ENCODE measurements around the gene FRYL.

The FRYL gene

DNA sequence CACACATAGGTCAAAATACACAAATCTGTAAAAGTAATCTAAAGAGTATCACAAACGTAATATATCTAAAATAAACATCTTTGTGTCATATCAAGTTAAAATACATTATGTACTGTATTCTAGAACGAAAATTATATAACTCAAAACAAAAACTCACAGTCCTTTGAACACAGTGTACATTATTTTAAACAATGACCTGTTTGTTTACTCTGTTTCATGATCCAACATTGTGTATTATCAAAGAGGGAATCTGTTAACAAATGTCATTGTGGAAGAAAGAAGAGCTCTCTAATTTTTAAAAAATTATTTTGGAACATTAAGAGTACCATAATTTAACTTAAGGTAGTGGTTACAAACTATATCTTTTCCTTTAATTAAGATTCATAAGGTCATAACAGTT lies 144.1 kb downstream of the FRYL start:
- no peak overlapping the region for H4K12ac ChIP-seq (ENCODE audit: low read depth, low read length)
- H2BK12ac ChIP-seq (ENCODE audit: low read length): no peak overlapping the region
- H3K9ac ChIP-seq (ENCODE audit: low read length): no peak overlapping the region
- no peak overlapping the region for H4K8ac ChIP-seq (ENCODE audit: low read depth, low read length)
- no peak overlapping the region for H3K18ac ChIP-seq (ENCODE audit: low read length)
- no peak overlapping the region for H3K4ac ChIP-seq (ENCODE audit: low read depth, low read length)
- no peak overlapping the region for H3K23ac ChIP-seq (ENCODE audit: low read length)
- DNase-seq: no peak
- no peak overlapping the region for H3K4me3 ChIP-seq (ENCODE audit: low read depth, low read length)
- no peaks in the 10 kb centered on the region for H3K27me3 ChIP-seq (ENCODE audit: insufficient read depth, low read length)
- no peaks in the 10 kb centered on the region for H3K9me3 ChIP-seq (ENCODE audit: insufficient read depth, low read depth, low read length)
- H3K4me1 ChIP-seq (ENCODE audit: control insufficient read depth in 1 of 2, insufficient read depth in 2 of 2, low read length in 2 of 2): no peaks in the 10 kb centered on the region
- no CpG with 5 or more reads among the region's 2 CpGs for WGBS (ENCODE audit: extremely low coverage, insufficient coverage, insufficient read length)
- no peak overlapping the region for H3K27ac ChIP-seq (ENCODE audit: low read depth, low read length)
- H2AFZ ChIP-seq (ENCODE audit: insufficient read depth, low read length, poor library complexity): no peak overlapping the region
- no peaks in the 10 kb centered on the region for H3K36me3 ChIP-seq (ENCODE audit: control insufficient read depth in 1 of 2, insufficient read depth in 2 of 2, low read length in 2 of 2)
- no peak overlapping the region for H3K14ac ChIP-seq (ENCODE audit: low read length)
- H3K4me2 ChIP-seq (ENCODE audit: low read length): no peak overlapping the region
- no peak overlapping the region for H2BK5ac ChIP-seq (ENCODE audit: low read depth, low read length, poor library complexity)
- H2BK120ac ChIP-seq (ENCODE audit: insufficient read depth, low read length, poor library complexity): no peak overlapping the region
- no peaks in the 10 kb centered on the region for H3K79me2 ChIP-seq (ENCODE audit: control insufficient read depth, insufficient read depth, low read length, poor library complexity)
- H4K91ac ChIP-seq (ENCODE audit: low read depth, low read length): no peak overlapping the region
- H3K79me1 ChIP-seq (ENCODE audit: low read length): no peaks in the 10 kb centered on the region
- no peak overlapping the region for H2AK5ac ChIP-seq (ENCODE audit: low read length)

DNA sequence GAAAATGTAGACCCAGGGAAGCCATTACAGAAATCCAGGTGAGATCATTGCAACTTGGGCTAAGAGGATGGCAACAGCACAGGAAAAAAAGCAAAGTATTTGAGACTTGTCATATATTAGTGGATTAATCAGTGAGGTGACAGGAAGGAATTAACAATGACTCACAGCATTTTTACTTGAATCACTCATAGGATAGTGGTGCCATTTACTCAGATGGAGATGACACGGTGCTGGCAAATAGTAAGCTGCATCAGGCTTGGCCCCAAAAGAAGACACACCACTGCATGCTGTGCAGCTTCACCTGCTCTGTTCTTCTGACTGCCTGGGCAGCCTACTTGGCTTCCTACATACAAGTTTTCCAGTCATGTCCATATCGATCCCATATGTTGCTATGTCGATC lies 144.8 kb downstream of the FRYL start:
- Histone ChIP-seq H4K12ac (ENCODE audit: low read depth, low read length) (no peak overlapping the region), H3K27me3 (ENCODE audit: insufficient read depth, low read length) (no peaks in the 10 kb centered on the region), H3K23ac (ENCODE audit: low read length) (no peak overlapping the region), H4K8ac (ENCODE audit: low read depth, low read length) (no peak overlapping the region), H3K4ac (ENCODE audit: low read depth, low read length) (no peak overlapping the region), H3K14ac (ENCODE audit: low read length) (no peak overlapping the region), H2AFZ (ENCODE audit: insufficient read depth, low read length, poor library complexity) (no peak overlapping the region), H3K4me3 (ENCODE audit: low read depth, low read length) (no peak overlapping the region), H2BK12ac (ENCODE audit: low read length) (no peak overlapping the region), H3K18ac (ENCODE audit: low read length) (no peak overlapping the region), H4K91ac (ENCODE audit: low read depth, low read length) (no peak overlapping the region), H3K36me3 (ENCODE audit: control insufficient read depth in 1 of 2, insufficient read depth in 2 of 2, low read length in 2 of 2) (no peaks in the 10 kb centered on the region), H2BK5ac (ENCODE audit: low read depth, low read length, poor library complexity) (no peak overlapping the region), H3K79me1 (ENCODE audit: low read length) (no peaks in the 10 kb centered on the region), H3K27ac (ENCODE audit: low read depth, low read length) (no peak overlapping the region), H3K9ac (ENCODE audit: low read length) (no peak overlapping the region), H3K4me2 (ENCODE audit: low read length) (no peak overlapping the region), H2AK5ac (ENCODE audit: low read length) (no peak overlapping the region), H3K9me3 (ENCODE audit: insufficient read depth, low read depth, low read length) (no peaks in the 10 kb centered on the region), H3K4me1 (ENCODE audit: control insufficient read depth in 1 of 2, insufficient read depth in 2 of 2, low read length in 2 of 2) (no peaks in the 10 kb centered on the region), H3K79me2 (ENCODE audit: control insufficient read depth, insufficient read depth, low read length, poor library complexity) (no peaks in the 10 kb centered on the region), H2BK120ac (ENCODE audit: insufficient read depth, low read length, poor library complexity) (no peak overlapping the region)
- peak; percentile 32 to 65 for DNase-seq
- WGBS (ENCODE audit: extremely low coverage, insufficient coverage, insufficient read length): no CpG with 5 or more reads among the region's 3 CpGs

DNA sequence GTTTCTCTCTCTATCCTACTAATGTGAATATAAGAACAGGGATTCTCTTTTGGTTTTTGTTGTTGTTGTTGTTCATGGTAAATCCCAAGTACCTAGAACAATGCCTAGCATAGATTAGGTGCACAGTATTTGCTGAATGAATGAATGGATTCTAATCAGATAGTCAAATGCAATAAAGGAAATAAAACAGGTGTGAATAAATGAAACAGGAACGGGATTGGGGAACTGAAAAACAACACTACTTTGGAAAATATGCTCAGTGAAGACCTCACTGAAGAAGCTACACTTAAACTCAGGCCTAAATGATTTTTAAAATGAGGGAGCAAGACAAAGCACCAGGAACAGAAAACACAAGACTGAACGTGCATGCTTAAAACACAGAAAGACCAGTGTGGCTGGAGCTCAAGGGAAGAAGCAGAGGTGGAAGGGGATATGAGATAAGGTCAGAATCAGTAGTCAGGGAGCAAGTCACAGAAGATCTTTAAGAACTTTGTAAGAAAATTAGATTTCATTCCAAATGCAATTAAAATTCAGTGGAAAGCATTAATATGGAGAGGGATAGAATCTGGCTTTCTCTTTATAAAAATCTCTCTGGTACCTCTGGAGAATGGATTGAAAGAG lies 145.3 kb downstream of the FRYL start:
- H2BK120ac ChIP-seq (ENCODE audit: insufficient read depth, low read length, poor library complexity): no peak overlapping the region
- no peak overlapping the region for H3K14ac ChIP-seq (ENCODE audit: low read length)
- no peak overlapping the region for H3K9ac ChIP-seq (ENCODE audit: low read length)
- H3K4me2 ChIP-seq (ENCODE audit: low read length): no peak overlapping the region
- no peaks in the 10 kb centered on the region for H3K4me1 ChIP-seq (ENCODE audit: control insufficient read depth in 1 of 2, insufficient read depth in 2 of 2, low read length in 2 of 2)
- no peak overlapping the region for H3K18ac ChIP-seq (ENCODE audit: low read length)
- H3K79me2 ChIP-seq (ENCODE audit: control insufficient read depth, insufficient read depth, low read length, poor library complexity): no peaks in the 10 kb centered on the region
- no peaks in the 10 kb centered on the region for H3K36me3 ChIP-seq (ENCODE audit: control insufficient read depth in 1 of 2, insufficient read depth in 2 of 2, low read length in 2 of 2)
- DNase-seq: no peak
- H3K4me3 ChIP-seq (ENCODE audit: low read depth, low read length): no peak overlapping the region
- no peak overlapping the region for H3K4ac ChIP-seq (ENCODE audit: low read depth, low read length)
- no peak overlapping the region for H4K12ac ChIP-seq (ENCODE audit: low read depth, low read length)
- no peak overlapping the region for H3K27ac ChIP-seq (ENCODE audit: low read depth, low read length)
- H2AFZ ChIP-seq (ENCODE audit: insufficient read depth, low read length, poor library complexity): no peak overlapping the region
- no peak overlapping the region for H2BK12ac ChIP-seq (ENCODE audit: low read length)
- H3K23ac ChIP-seq (ENCODE audit: low read length): no peak overlapping the region
- no peak overlapping the region for H2AK5ac ChIP-seq (ENCODE audit: low read length)
- no peaks in the 10 kb centered on the region for H3K27me3 ChIP-seq (ENCODE audit: insufficient read depth, low read length)
- H4K8ac ChIP-seq (ENCODE audit: low read depth, low read length): no peak overlapping the region
- no peaks in the 10 kb centered on the region for H3K9me3 ChIP-seq (ENCODE audit: insufficient read depth, low read depth, low read length)
- no peak overlapping the region for H4K91ac ChIP-seq (ENCODE audit: low read depth, low read length)
- H2BK5ac ChIP-seq (ENCODE audit: low read depth, low read length, poor library complexity): no peak overlapping the region
- WGBS (ENCODE audit: extremely low coverage, insufficient coverage, insufficient read length): no CpG with 5 or more reads among the region's 2 CpGs
- no peaks in the 10 kb centered on the region for H3K79me1 ChIP-seq (ENCODE audit: low read length)

DNA sequence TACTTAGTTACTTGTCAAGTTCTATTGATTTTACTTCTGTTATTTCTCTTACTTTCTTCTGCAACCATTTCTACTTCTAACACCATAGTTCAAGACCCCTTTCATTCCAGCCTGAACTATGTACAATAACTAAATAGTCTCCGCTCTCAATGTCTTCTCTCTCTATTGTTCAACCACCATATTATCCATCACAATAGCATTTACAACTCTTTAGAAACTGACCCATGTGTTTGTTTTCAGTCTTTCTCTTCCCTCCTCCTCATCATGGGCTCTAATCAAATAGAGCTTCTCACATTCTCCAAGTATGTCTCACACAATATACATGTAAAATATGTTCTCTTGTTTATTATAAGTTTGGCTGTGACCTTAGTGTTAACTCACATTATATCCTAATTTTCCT lies 146.4 kb downstream of the FRYL start:
- Histone ChIP-seq H3K23ac (ENCODE audit: low read length) (no peak overlapping the region), H4K91ac (ENCODE audit: low read depth, low read length) (no peak overlapping the region), H2AK5ac (ENCODE audit: low read length) (no peak overlapping the region), H3K27ac (ENCODE audit: low read depth, low read length) (no peak overlapping the region), H3K79me1 (ENCODE audit: low read length) (no peaks in the 10 kb centered on the region), H2AFZ (ENCODE audit: insufficient read depth, low read length, poor library complexity) (no peak overlapping the region), H2BK5ac (ENCODE audit: low read depth, low read length, poor library complexity) (no peak overlapping the region), H4K8ac (ENCODE audit: low read depth, low read length) (no peak overlapping the region), H3K36me3 (ENCODE audit: control insufficient read depth in 1 of 2, insufficient read depth in 2 of 2, low read length in 2 of 2) (no peaks in the 10 kb centered on the region), H3K4ac (ENCODE audit: low read depth, low read length) (no peak overlapping the region), H3K27me3 (ENCODE audit: insufficient read depth, low read length) (no peaks in the 10 kb centered on the region), H3K79me2 (ENCODE audit: control insufficient read depth, insufficient read depth, low read length, poor library complexity) (no peaks in the 10 kb centered on the region), H3K9ac (ENCODE audit: low read length) (no peak overlapping the region), H3K4me2 (ENCODE audit: low read length) (no peak overlapping the region), H2BK120ac (ENCODE audit: insufficient read depth, low read length, poor library complexity) (no peak overlapping the region), H3K4me1 (ENCODE audit: control insufficient read depth in 1 of 2, insufficient read depth in 2 of 2, low read length in 2 of 2) (no peaks in the 10 kb centered on the region), H3K4me3 (ENCODE audit: low read depth, low read length) (no peak overlapping the region), H2BK12ac (ENCODE audit: low read length) (no peak overlapping the region), H4K12ac (ENCODE audit: low read depth, low read length) (no peak overlapping the region), H3K9me3 (ENCODE audit: insufficient read depth, low read depth, low read length) (no peaks in the 10 kb centered on the region), H3K18ac (ENCODE audit: low read length) (no peak overlapping the region), H3K14ac (ENCODE audit: low read length) (no peak overlapping the region)
- no CpG with 5 or more reads among the region's 1 CpG for WGBS (ENCODE audit: extremely low coverage, insufficient coverage, insufficient read length)
- no peak for DNase-seq

Data from trophoblast cell (in vitro differentiated cells and primary cell).